Head of caudate nucleus (tissue), 42 donors: ENCODE measurements around the gene ZCCHC9.

Experiments used
- DNase-seq, 42 donors: peaks; one replicate each; pipeline versions ENCODE4 v3.0.0 to v3.0.0-alpha.2; 2020 to 2021; ENCODE audit warnings: mixed read lengths in 7 of 42
- intact Hi-C: fragments of 100-400 bp; cut with DNase I; formaldehyde crosslinking; loops from one replicate; pipeline ENCODE4 v1.15.0; 2022

ZCCHC9 gene

GRCh38 chr5:81349161-81349560, 47.8 kb downstream of the ZCCHC9 start:
- intact Hi-C loops = no loop called here
- no peak for DNase-seq

- intact Hi-C loops = no loop called here
- DNase-seq = no peak
Observed at GRCh38 chr5:81350507-81350906, 49.1 kb downstream of the ZCCHC9 start.

GRCh38 chr5:81353189-81353588, 51.8 kb downstream of the ZCCHC9 start:
- DNase-seq = no peak
- intact Hi-C loops = no loop called here

GRCh38 chr5:81354093-81354492, 52.7 kb downstream of the ZCCHC9 start:
- no peak for DNase-seq
- intact Hi-C loops = no loop called here

- intact Hi-C loops = no loop called here
- DNase-seq = no peak
Observed at GRCh38 chr5:81355291-81356251, 54.2 kb downstream of the ZCCHC9 start.

- intact Hi-C loops = no loop called here
- no peak for DNase-seq
Observed at GRCh38 chr5:81359108-81359507, 57.7 kb downstream of the ZCCHC9 start.

- no peak for DNase-seq
- intact Hi-C loops = no loop called here
Observed at GRCh38 chr5:81359881-81360280, 58.5 kb downstream of the ZCCHC9 start.

- no peak for DNase-seq
- intact Hi-C loops = no loop called here
Observed at GRCh38 chr5:81360640-81361039, 59.3 kb downstream of the ZCCHC9 start.

- intact Hi-C loops = no loop called here
- no peak for DNase-seq
Observed at GRCh38 chr5:81361600-81361999, 60.2 kb downstream of the ZCCHC9 start.
